OCI-LY7 (cell line): ENCODE results near the gene ARID5A. TPM values are rescaled to one million over a fixed set of nuclear protein-coding genes. Genes with fewer than 3 reads are reported as not detected.

Source experiments
- BruUV-seq: library from RNA; stranded (reverse); fragments of 400-500 nt; replicated peaks from 2 replicates; lab custom pipeline; 2021; lab: Mats Ljungman, UMichigan
- CTCF ChIA-PET: fragments of 300-600 bp; sonication (Branson Sonifier 250); formaldehyde crosslinking; loops from one replicate; lab custom pipeline; 2022; ENCODE audit warnings: antibody characterized with exemption; ENCODE audit not compliant: unreplicated experiment; lab: Charles Lee
- POLR2A ChIA-PET: fragments of 300-600 bp; sonication (Branson Sonifier 250); formaldehyde crosslinking; loops from one replicate; lab custom pipeline; 2022; ENCODE audit warnings: antibody characterized with exemption; lab: Charles Lee
- DNase-seq: peaks from one replicate; pipeline ENCODE4 v3.0.0-alpha.2; 2015; ENCODE audit warnings: low spot score
- H2AFZ ChIP-seq: fragments of 200-600 bp; sonication (generic), shearing (Covaris generic); 2 replicates; pipeline ENCODE4 v1.6.1; 2014; ENCODE audit warnings: mild to moderate bottlenecking, antibody characterized with exemption, low read length, moderate library complexity
- H3K27ac ChIP-seq: fragments of 200-600 bp; sonication (generic); 2 replicates; pipeline ENCODE4 v1.5.1; 2014; ENCODE audit warnings: mixed run types, low read depth, mild to moderate bottlenecking, moderate library complexity, low read length, inconsistent platforms; ENCODE audit not compliant: poor library complexity, severe bottlenecking
- H3K36me3 ChIP-seq: fragments of 200-600 bp; sonication (generic); 2 replicates; pipeline ENCODE4 v1.6.1; 2014; ENCODE audit warnings: mild to moderate bottlenecking, antibody characterized with exemption, low read length, moderate library complexity, mixed read lengths; ENCODE audit not compliant: insufficient read depth
- H3K4me1 ChIP-seq: fragments of 200-600 bp; sonication (generic); 2 replicates; pipeline ENCODE4 v1.5.1; 2014; ENCODE audit warnings: mild to moderate bottlenecking, low read length; ENCODE audit not compliant: insufficient read depth, poor library complexity, severe bottlenecking
- H3K4me2 ChIP-seq: fragments of 200-600 bp; sonication (generic); 2 replicates; pipeline ENCODE4 v1.6.1; 2014; ENCODE audit warnings: mild to moderate bottlenecking, low read length
- H3K4me3 ChIP-seq: fragments of 200-600 bp; sonication (generic); 2 replicates; pipeline ENCODE4 v1.5.1; 2014; ENCODE audit warnings: mild to moderate bottlenecking, low read depth, low read length; ENCODE audit not compliant: poor library complexity, severe bottlenecking
- H3K79me2 ChIP-seq: fragments of 200-600 bp; sonication (generic); 2 replicates; pipeline ENCODE4 v1.6.1; 2016; ENCODE audit warnings: low read depth, mild to moderate bottlenecking, low read length, moderate library complexity, mixed read lengths; ENCODE audit not compliant: insufficient read depth
- H3K9me2 ChIP-seq: fragments of 200-600 bp; sonication (generic); 2 replicates; pipeline ENCODE4 v1.6.1; 2016; ENCODE audit warnings: mild to moderate bottlenecking, low read length, mixed read lengths; ENCODE audit not compliant: insufficient read depth
- H3K9me3 ChIP-seq: fragments of 200-600 bp; sonication (generic); 2 replicates; pipeline ENCODE4 v1.6.1; 2014; ENCODE audit warnings: mild to moderate bottlenecking, mixed run types, low read length, mixed read lengths
- H4K20me1 ChIP-seq: fragments of 200-600 bp; sonication (generic); 2 replicates; pipeline ENCODE4 v1.6.1; 2014; ENCODE audit warnings: mild to moderate bottlenecking, antibody characterized with exemption, low read length, moderate library complexity, mixed read lengths; ENCODE audit not compliant: insufficient read depth
- EZH2phosphoT487 ChIP-seq: fragments of 200-600 bp; sonication (generic); IDR thresholded peaks from 2 replicates; pipeline ENCODE4 v1.6.1; 2018; ENCODE audit warnings: low read depth, borderline replicate concordance, mild to moderate bottlenecking, mixed run types, antibody characterized with exemption, low read length, moderate library complexity, mixed read lengths
- intact Hi-C: fragments of 100-400 bp; cut with micrococcal nuclease; formaldehyde crosslinking; loops from one replicate; pipeline ENCODE4 v1.10.0; 2022; ENCODE audit not compliant: unreplicated experiment
- total RNA-seq, 2 experiments: library from RNA; depleted of rRNA in 1 of 2; stranded (reverse); fragments of >200 nt in 1 of 2; shearing (Covaris generic) in 1 of 2; gene quantifications; 2 replicates each; pipeline ENCODE4 v1.2.3, GENCODE V29; 2014 to 2022
- TF ChIP-seq, protein P1 (sequence below): fragments of 200-600 bp; sonication (generic); conservative IDR thresholded peaks from 2 replicates; pipeline ENCODE4 v1.5.1; 2014; ENCODE audit warnings: mild to moderate bottlenecking, antibody characterized with exemption, low read length, moderate library complexity, mixed read lengths

The ARID5A gene
- total RNA-seq, 2 experiments from 2014 or later = 4.4 to 6.0 TPM

DNA sequence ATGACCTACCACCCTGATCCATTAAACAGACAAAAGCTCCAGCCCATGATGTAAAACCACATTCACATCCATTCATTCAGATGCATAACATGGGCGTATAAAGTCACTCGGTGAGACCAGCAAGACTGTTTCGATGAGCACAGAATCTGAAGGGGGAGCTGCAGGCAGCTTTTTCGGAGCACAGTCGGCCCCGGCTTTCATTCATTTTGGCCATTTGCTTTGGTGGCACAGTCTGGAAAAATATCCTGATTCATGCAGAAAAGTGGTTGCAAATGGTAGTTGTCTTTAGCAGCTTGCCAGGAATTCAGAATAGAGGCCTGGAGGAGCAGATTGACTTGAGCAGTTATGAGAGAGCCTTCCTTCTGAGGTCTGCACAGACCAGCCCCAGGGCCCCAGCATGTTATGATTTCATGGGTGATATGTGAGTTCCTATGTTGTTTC, 11.2 kb downstream of the ARID5A start:
- no TSS peak for BruUV-seq
- intact Hi-C loops = no loop called here
- H3K27ac ChIP-seq = no peak overlapping the region
- H4K20me1 ChIP-seq = no peaks in the 10 kb centered on the region
- H3K9me3 ChIP-seq = no peaks in the 10 kb centered on the region
- ChIA-PET POLR2A (interaction anchor here (0.6 kb wide), 1 partner anchor 27 kb away, joined by 3 read pairs; no protein-coding TSS in a partner anchor), CTCF (no interaction called here)
- no peaks in the 10 kb centered on the region for H3K79me2 ChIP-seq
- H3K4me2 ChIP-seq = no peak overlapping the region
- H3K9me2 ChIP-seq = no peaks in the 10 kb centered on the region
- no peak for DNase-seq
- H3K4me1 ChIP-seq = no peaks in the 10 kb centered on the region
- no peak for TF ChIP-seq EZH2phosphoT487
- no peaks in the 10 kb centered on the region for H3K36me3 ChIP-seq
- no peak overlapping the region for H2AFZ ChIP-seq
- no peak overlapping the region for H3K4me3 ChIP-seq

DNA sequence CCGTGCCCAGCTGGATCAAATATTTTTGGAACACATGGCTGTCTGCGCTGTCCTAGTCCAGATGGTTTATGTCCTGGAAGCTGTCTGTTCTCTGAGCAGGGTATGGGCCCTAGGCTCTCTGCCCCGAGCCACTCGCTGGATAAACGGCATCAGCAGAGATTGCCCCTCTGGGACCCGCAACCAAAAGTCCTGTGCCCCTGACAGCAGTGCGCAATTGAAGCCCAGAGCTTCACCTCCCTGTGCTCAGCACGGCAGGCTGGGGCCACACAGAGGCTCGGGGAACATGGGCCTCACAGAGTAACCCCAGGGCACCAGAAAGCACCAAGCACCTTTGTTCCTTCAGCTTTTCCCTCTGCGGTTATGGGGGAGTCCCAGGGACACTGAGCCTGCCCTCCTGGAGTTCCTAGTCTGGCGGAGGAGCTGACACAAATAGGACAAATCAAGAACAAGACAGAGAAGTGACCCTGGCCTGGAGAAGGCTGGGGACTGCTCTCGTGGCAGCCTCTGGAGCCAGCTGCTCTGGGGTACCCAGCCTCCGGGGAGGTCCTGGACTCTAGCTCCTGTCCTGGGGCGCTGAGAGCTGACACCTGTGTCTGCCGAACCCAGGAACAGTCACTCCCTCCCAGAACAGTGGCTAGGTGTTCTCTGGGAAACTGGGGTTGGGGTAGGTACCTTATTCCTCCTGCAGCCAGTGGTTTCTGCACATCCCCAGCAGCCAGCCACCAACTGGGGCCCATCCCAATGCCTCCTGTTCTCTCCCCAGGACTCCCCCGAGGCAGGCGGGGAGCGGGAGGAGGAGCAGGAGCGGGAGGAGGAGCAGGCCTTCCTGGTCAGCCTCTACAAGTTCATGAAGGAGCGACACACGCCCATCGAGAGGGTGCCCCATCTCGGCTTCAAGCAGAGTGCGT, 12.3 kb downstream of the ARID5A start:
- H2AFZ ChIP-seq = no peak overlapping the region
- H3K4me1 ChIP-seq = no peaks in the 10 kb centered on the region
- intact Hi-C loops = no loop called here
- H3K9me3 ChIP-seq = no peaks in the 10 kb centered on the region
- no peak overlapping the region for H3K4me3 ChIP-seq
- no TSS peak for BruUV-seq
- H3K79me2 ChIP-seq = no peaks in the 10 kb centered on the region
- DNase-seq = no peak
- H4K20me1 ChIP-seq = no peaks in the 10 kb centered on the region
- TF ChIP-seq EZH2phosphoT487 = no peak
- TF ChIP-seq, protein P1, sequence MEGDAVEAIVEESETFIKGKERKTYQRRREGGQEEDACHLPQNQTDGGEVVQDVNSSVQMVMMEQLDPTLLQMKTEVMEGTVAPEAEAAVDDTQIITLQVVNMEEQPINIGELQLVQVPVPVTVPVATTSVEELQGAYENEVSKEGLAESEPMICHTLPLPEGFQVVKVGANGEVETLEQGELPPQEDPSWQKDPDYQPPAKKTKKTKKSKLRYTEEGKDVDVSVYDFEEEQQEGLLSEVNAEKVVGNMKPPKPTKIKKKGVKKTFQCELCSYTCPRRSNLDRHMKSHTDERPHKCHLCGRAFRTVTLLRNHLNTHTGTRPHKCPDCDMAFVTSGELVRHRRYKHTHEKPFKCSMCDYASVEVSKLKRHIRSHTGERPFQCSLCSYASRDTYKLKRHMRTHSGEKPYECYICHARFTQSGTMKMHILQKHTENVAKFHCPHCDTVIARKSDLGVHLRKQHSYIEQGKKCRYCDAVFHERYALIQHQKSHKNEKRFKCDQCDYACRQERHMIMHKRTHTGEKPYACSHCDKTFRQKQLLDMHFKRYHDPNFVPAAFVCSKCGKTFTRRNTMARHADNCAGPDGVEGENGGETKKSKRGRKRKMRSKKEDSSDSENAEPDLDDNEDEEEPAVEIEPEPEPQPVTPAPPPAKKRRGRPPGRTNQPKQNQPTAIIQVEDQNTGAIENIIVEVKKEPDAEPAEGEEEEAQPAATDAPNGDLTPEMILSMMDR = no peak
- POLR2A ChIA-PET = no interaction called here
- H3K27ac ChIP-seq = no peak overlapping the region
- H3K36me3 ChIP-seq = no peaks in the 10 kb centered on the region
- CTCF ChIA-PET = no interaction called here
- no peak overlapping the region for H3K4me2 ChIP-seq
- no peaks in the 10 kb centered on the region for H3K9me2 ChIP-seq

DNA sequence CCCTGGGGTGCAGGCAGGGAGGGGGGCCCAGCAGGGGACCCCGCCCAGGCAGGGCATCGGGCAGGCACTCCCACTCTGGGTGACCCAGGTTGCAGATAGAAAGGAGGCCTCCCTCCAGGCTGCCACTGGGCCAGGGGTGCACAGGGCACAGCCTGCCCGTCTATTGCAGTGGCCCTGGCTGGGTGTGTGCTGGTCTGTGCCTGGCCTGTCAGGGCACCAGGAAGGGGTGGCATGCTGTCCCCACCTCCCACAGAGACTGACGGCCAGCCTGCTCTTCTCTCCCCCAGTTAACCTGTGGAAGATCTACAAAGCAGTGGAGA, 12.9 kb downstream of the ARID5A start:
- Histone ChIP-seq H3K79me2 (no peaks in the 10 kb centered on the region), H3K9me2 (no peaks in the 10 kb centered on the region), H3K27ac (no peak overlapping the region), H2AFZ (no peak overlapping the region), H3K9me3 (no peaks in the 10 kb centered on the region), H3K4me2 (no peak overlapping the region), H3K4me1 (no peaks in the 10 kb centered on the region), H3K36me3 (no peaks in the 10 kb centered on the region), H4K20me1 (no peaks in the 10 kb centered on the region), H3K4me3 (no peak overlapping the region)
- POLR2A ChIA-PET = no interaction called here
- intact Hi-C loops = no loop called here
- CTCF ChIA-PET = no interaction called here
- no peak for TF ChIP-seq EZH2phosphoT487
- TF ChIP-seq, protein P1 = no peak
- BruUV-seq = no TSS peak
- no peak for DNase-seq
